IMR-90 (cell line): Measurements from ENCODE around the gene TP63. TPM values are rescaled to one million over a fixed set of nuclear protein-coding genes. Genes with fewer than 3 reads are reported as not detected.

Source experiments
- ATAC-seq: fragments of 200-7000 bp; cut with Tn5 transposase; 2 replicates; pipeline ENCODE4 v1.9.1; 2020; ENCODE audit warnings: low read depth, mild to moderate bottlenecking, moderate library complexity
- BruUV-seq: library from RNA; stranded (reverse); fragments of 400-500 nt; replicated peaks from 2 replicates; lab custom pipeline; 2021; lab: Mats Ljungman, UMichigan
- CTCF ChIA-PET: fragments of 300-600 bp; formaldehyde crosslinking; extraction: SDS; loops from one replicate; lab custom pipeline; 2021; ENCODE audit warnings: antibody characterized with exemption; lab: Yijun Ruan, JAX
- POLR2A ChIA-PET: fragments of 300-600 bp; sonication (Branson Sonifier 250); formaldehyde crosslinking; loops from one replicate; lab custom pipeline; 2022; ENCODE audit warnings: antibody characterized with exemption; ENCODE audit not compliant: unreplicated experiment; lab: Charles Lee
- DNase-seq: peaks from one replicate; pipeline ENCODE4 v3.0.0; 2013
- H2AFZ ChIP-seq: replicated peaks from 2 replicates; pipeline ENCODE3; 2013; ENCODE audit warnings: low read length, mild to moderate bottlenecking; ENCODE audit not compliant: poor library complexity
- H2AK5ac ChIP-seq: 2 replicates; pipeline ENCODE4 v1.6.1; 2013; ENCODE audit warnings: low read depth, low read length, inconsistent platforms
- H2AK9ac ChIP-seq: replicated peaks from 2 replicates; pipeline ENCODE3; 2013; ENCODE audit warnings: mild to moderate bottlenecking, low read depth, low read length, moderate library complexity; ENCODE audit not compliant: poor library complexity
- H2BK120ac ChIP-seq: 2 replicates; pipeline ENCODE4 v1.6.1; 2013; ENCODE audit warnings: low read depth, low read length, inconsistent platforms
- H2BK15ac ChIP-seq: 3 replicates; pipeline ENCODE4 v1.6.1; 2013; ENCODE audit warnings: low read depth, low read length, inconsistent platforms
- H2BK20ac ChIP-seq: 2 replicates; pipeline ENCODE4 v1.6.1; 2013; ENCODE audit warnings: low read depth, mild to moderate bottlenecking, inconsistent platforms, low read length, moderate library complexity
- H2BK5ac ChIP-seq: 2 replicates; pipeline ENCODE4 v1.6.1; 2013; ENCODE audit warnings: mild to moderate bottlenecking, low read depth, low read length, inconsistent platforms; ENCODE audit not compliant: poor library complexity, severe bottlenecking
- H3K14ac ChIP-seq: replicated peaks from 2 replicates; pipeline ENCODE4 v1.6.1; 2013; ENCODE audit warnings: low read depth, low read length, inconsistent platforms
- H3K18ac ChIP-seq: 2 replicates; pipeline ENCODE4 v1.6.1; 2013; ENCODE audit warnings: low read depth, low read length, control low read depth
- H3K23ac ChIP-seq: 2 replicates; pipeline ENCODE4 v1.6.1; 2013; ENCODE audit warnings: low read depth, low read length, inconsistent platforms
- H3K27ac ChIP-seq: 2 replicates; pipeline ENCODE4 v1.5.1; 2013; ENCODE audit warnings: mild to moderate bottlenecking, control low read depth, low read length; ENCODE audit not compliant: insufficient read depth
- H3K27me3 ChIP-seq: 2 replicates; pipeline ENCODE4 v1.6.1; 2013; ENCODE audit warnings: low read length; ENCODE audit not compliant: control insufficient read depth, insufficient read depth
- H3K36me3 ChIP-seq: 2 replicates; pipeline ENCODE4 v1.6.1; 2013; ENCODE audit warnings: low read length, mixed read lengths; ENCODE audit not compliant: control insufficient read depth, insufficient read depth
- H3K4ac ChIP-seq: 2 replicates; pipeline ENCODE4 v1.6.1; 2013; ENCODE audit warnings: low read depth, low read length, inconsistent platforms
- H3K4me1 ChIP-seq: 2 replicates; pipeline ENCODE4 v1.6.1; 2013; ENCODE audit warnings: low read length, mixed read lengths; ENCODE audit not compliant: control insufficient read depth, insufficient read depth
- H3K4me2 ChIP-seq: 2 replicates; pipeline ENCODE4 v1.6.1; 2013; ENCODE audit warnings: low read depth, mild to moderate bottlenecking, control low read depth, low read length, moderate library complexity
- H3K4me3 ChIP-seq: 2 replicates; pipeline ENCODE4 v1.5.1; 2013; ENCODE audit warnings: low read depth, mild to moderate bottlenecking, control low read depth, low read length, moderate library complexity; ENCODE audit not compliant: insufficient read depth
- H3K56ac ChIP-seq: 2 replicates; pipeline ENCODE4 v1.6.1; 2013; ENCODE audit warnings: low read length, inconsistent platforms; ENCODE audit not compliant: insufficient read depth; ENCODE audit errors: extremely low read depth
- H3K79me1 ChIP-seq, 2 experiments: 2 replicates each; pipeline ENCODE4 v1.6.1; 2013; ENCODE audit warnings: low read length in 2 of 2, inconsistent platforms in 1 of 2, low read depth in 1 of 2
- H3K9ac ChIP-seq: 2 replicates; pipeline ENCODE4 v1.6.1; 2013; ENCODE audit warnings: low read depth, low read length, control low read depth
- H3K9me1 ChIP-seq: 2 replicates; pipeline ENCODE4 v1.6.1; 2013; ENCODE audit warnings: low read length, inconsistent platforms; ENCODE audit not compliant: insufficient read depth
- H3K9me3 ChIP-seq: 2 replicates; pipeline ENCODE4 v1.6.1; 2013; ENCODE audit warnings: low read length; ENCODE audit not compliant: control insufficient read depth, insufficient read depth
- H4K20me1 ChIP-seq: 2 replicates; pipeline ENCODE4 v1.6.1; 2013; ENCODE audit warnings: low read length, inconsistent platforms; ENCODE audit not compliant: insufficient read depth
- H4K5ac ChIP-seq: 2 replicates; pipeline ENCODE4 v1.6.1; 2013; ENCODE audit warnings: mild to moderate bottlenecking, low read depth, low read length, control low read depth
- H4K8ac ChIP-seq, 2 experiments: 2 replicates each; pipeline ENCODE4 v1.6.1; 2013; ENCODE audit warnings: low read depth in 2 of 2, low read length in 2 of 2, control low read depth in 1 of 2, inconsistent platforms in 1 of 2
- H4K91ac ChIP-seq: 2 replicates; pipeline ENCODE4 v1.6.1; 2013; ENCODE audit warnings: low read depth, low read length, inconsistent platforms; ENCODE audit not compliant: insufficient read depth
- BHLHE40 ChIP-seq: fragments of 150-350 bp; IDR thresholded peaks from 2 replicates; pipeline ENCODE4 v1.6.1; 2016; ENCODE audit warnings: mild to moderate bottlenecking, low read depth, low read length
- CEBPB ChIP-seq: IDR thresholded peaks from 2 replicates; pipeline ENCODE4 v1.6.1; 2012; ENCODE audit warnings: low read depth, low read length, improper control_type of control experiment
- CHD1 ChIP-seq: IDR thresholded peaks from 2 replicates; pipeline ENCODE4 v1.6.1; 2012; ENCODE audit warnings: low read depth, low read length, improper control_type of control experiment
- CTCF ChIP-seq: conservative IDR thresholded peaks from 2 replicates; pipeline ENCODE4 v1.5.1; 2012; ENCODE audit warnings: mild to moderate bottlenecking, low read depth, low read length, improper control_type of control experiment
- MAFK ChIP-seq: IDR thresholded peaks from 2 replicates; pipeline ENCODE4 v1.6.1; 2012; ENCODE audit warnings: low read depth, low read length, improper control_type of control experiment
- MAZ ChIP-seq: IDR thresholded peaks from 2 replicates; pipeline ENCODE4 v1.6.1; 2012; ENCODE audit warnings: low read depth, mild to moderate bottlenecking, low read length, improper control_type of control experiment, moderate library complexity, borderline replicate concordance
- MXI1 ChIP-seq: IDR thresholded peaks from 2 replicates; pipeline ENCODE4 v1.6.1; 2012; ENCODE audit warnings: low read depth, mild to moderate bottlenecking, low read length, moderate library complexity, borderline replicate concordance
- POLR2A ChIP-seq: IDR thresholded peaks from 2 replicates; pipeline ENCODE4 v1.6.1; 2012; ENCODE audit warnings: mild to moderate bottlenecking, low read depth, low read length
- RAD21 ChIP-seq: IDR thresholded peaks from 2 replicates; pipeline ENCODE4 v1.6.1; 2012; ENCODE audit warnings: low read length, improper control_type of control experiment
- RCOR1 ChIP-seq: IDR thresholded peaks from 2 replicates; pipeline ENCODE4 v1.6.1; 2012; ENCODE audit warnings: mild to moderate bottlenecking, low read length, improper control_type of control experiment; ENCODE audit not compliant: insufficient replicate concordance
- RFX5 ChIP-seq: IDR thresholded peaks from 2 replicates; pipeline ENCODE4 v1.8.0; 2012; ENCODE audit warnings: low read depth, mild to moderate bottlenecking, low read length, moderate library complexity
- whole genome bisulfite sequencing, 2 experiments: methylation state at CpG; one replicate each; pipeline versions ENCODE4 v1.1.5 to v1.1.7; 2013; ENCODE audit warnings: missing lambda C conversion rate in 2 of 2; ENCODE audit not compliant: insufficient read length in 1 of 2; ENCODE audit errors: extremely low coverage in 2 of 2; 5-methylcytosine and 5-hydroxymethylcytosine counted together
- dilution Hi-C: fragments of 300-500 bp; cut with HindIII; formaldehyde crosslinking; loops from one replicate; pipeline ENCODE4 v1.14.3; 2018; ENCODE audit warnings: low sequenced_read_pairs; ENCODE audit not compliant: unreplicated experiment
- in situ Hi-C: fragments of 300-500 bp; cut with MboI; formaldehyde crosslinking; loops from 3 replicates; pipeline ENCODE4 v1.14.3; 2019; ENCODE audit warnings: low sequenced_read_pairs, inconsistent platforms, mixed read lengths
- intact Hi-C: fragments of 100-400 bp; cut with micrococcal nuclease; formaldehyde crosslinking; loops from 2 replicates; pipeline ENCODE4 v1.10.0; 2022
- polyA plus RNA-seq, 3 experiments: library from polyadenylated mRNA; depleted of rRNA; stranded (reverse); fragments of >200 nt; gene quantifications; 2 replicates each; pipeline ENCODE4 v1.2.3, GENCODE V29; 2012; ENCODE audit warnings: low replicate concordance in 1 of 3
- total RNA-seq: library from RNA; depleted of rRNA; stranded (reverse); fragments of >200 nt; gene quantifications from 2 replicates; pipeline ENCODE4 v1.2.3, GENCODE V29; 2012
- TF ChIP-seq, protein P1 (sequence below): fragments of 150-350 bp; IDR thresholded peaks from 2 replicates; pipeline ENCODE4 v1.6.1; 2016; ENCODE audit warnings: low read depth, mild to moderate bottlenecking, low read length, moderate library complexity, borderline replicate concordance
- TF ChIP-seq, protein P2 (sequence below): fragments of 150-350 bp; IDR thresholded peaks from 2 replicates; pipeline ENCODE4 v1.6.1; 2017; ENCODE audit warnings: mild to moderate bottlenecking, antibody characterized with exemption, low read length, low read depth

TP63 gene
- total and polyA plus RNA-seq, 2 of the 4 experiments (the other 2 are of a cell fraction), result not detected

GRCh38 chr3:189845069-189845468 lies 213.9 kb downstream of the TP63 start:
- no CpG with 5 or more reads among the region's 3 CpGs for WGBS, 2 experiments
- ATAC-seq, result no peak

More at GRCh38 chr3:189845069-189845468, 213.9 kb downstream of the TP63 start:
- CTCF ChIA-PET, result no interaction called here
- Histone ChIP-seq H3K4me1 (0 out of 2 replicates have a peak, but pooled peaks cover 1% of the 10 kb centered on the region), H3K4me3 (no peak overlapping the region), H3K4me2 (no peak overlapping the region), H4K91ac (no peak overlapping the region), H3K36me3 (no peaks in the 10 kb centered on the region), H2BK5ac (no peak overlapping the region), H2BK15ac (no peak overlapping the region), H3K56ac (no peak overlapping the region), H3K18ac (no peak overlapping the region), H2BK120ac (no peak overlapping the region), H3K14ac (no peak overlapping the region), H2AK5ac (no peak overlapping the region), H3K23ac (no peak overlapping the region), H3K9me1 (no peaks in the 10 kb centered on the region), H4K5ac (no peak overlapping the region), H3K9me3 (no peaks in the 10 kb centered on the region), H3K27me3 (no peaks in the 10 kb centered on the region; the same call in 1 of the 2 replicates), H2AFZ (no peak overlapping the region), H2AK9ac (no peak overlapping the region), H3K27ac (no peak overlapping the region), H3K4ac (no peak overlapping the region), H4K8ac (no peak overlapping the region), H3K9ac (no peak overlapping the region), H4K20me1 (no peaks in the 10 kb centered on the region), H3K79me1 (no peaks in the 10 kb centered on the region), H2BK20ac (no peak overlapping the region)
- in situ Hi-C loops, result no loop called here
- dilution Hi-C loops, result no loop called here
- no TSS peak for BruUV-seq
- intact Hi-C loops, result no loop called here
- TF ChIP-seq, protein P1, sequence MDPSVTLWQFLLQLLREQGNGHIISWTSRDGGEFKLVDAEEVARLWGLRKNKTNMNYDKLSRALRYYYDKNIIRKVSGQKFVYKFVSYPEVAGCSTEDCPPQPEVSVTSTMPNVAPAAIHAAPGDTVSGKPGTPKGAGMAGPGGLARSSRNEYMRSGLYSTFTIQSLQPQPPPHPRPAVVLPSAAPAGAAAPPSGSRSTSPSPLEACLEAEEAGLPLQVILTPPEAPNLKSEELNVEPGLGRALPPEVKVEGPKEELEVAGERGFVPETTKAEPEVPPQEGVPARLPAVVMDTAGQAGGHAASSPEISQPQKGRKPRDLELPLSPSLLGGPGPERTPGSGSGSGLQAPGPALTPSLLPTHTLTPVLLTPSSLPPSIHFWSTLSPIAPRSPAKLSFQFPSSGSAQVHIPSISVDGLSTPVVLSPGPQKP, result no peak
- TF ChIP-seq RFX5, result no peak
- no peak for TF ChIP-seq MXI1
- no peak for TF ChIP-seq MAZ
- TF ChIP-seq POLR2A, result no peak
- no peak for TF ChIP-seq MAFK
- no peak for TF ChIP-seq CTCF
- TF ChIP-seq, protein P2, sequence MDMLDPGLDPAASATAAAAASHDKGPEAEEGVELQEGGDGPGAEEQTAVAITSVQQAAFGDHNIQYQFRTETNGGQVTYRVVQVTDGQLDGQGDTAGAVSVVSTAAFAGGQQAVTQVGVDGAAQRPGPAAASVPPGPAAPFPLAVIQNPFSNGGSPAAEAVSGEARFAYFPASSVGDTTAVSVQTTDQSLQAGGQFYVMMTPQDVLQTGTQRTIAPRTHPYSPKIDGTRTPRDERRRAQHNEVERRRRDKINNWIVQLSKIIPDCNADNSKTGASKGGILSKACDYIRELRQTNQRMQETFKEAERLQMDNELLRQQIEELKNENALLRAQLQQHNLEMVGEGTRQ, result no peak
- no peak for TF ChIP-seq CHD1
- no peak for TF ChIP-seq RAD21
- TF ChIP-seq BHLHE40, result no peak
- TF ChIP-seq RCOR1, result no peak
- TF ChIP-seq CEBPB, result no peak
- no peak for DNase-seq
- POLR2A ChIA-PET, result interaction anchor here (0.6 kb wide), 1 partner anchor 24 kb away, joined by 5 read pairs; no protein-coding TSS in a partner anchor
